ENCODE results near the gene CFAP99.

The CFAP99 gene

GRCh38 chr4:2497324-2497723 lies 78.6 kb downstream of the CFAP99 start:
- TF ChIP-seq CTCF (IDR thresholded peaks at IDR 0.05; ENCODE audit: insufficient read depth, low read depth, low read length, missing control alignments): no peak
- DNase-seq (ENCODE audit: low read depth): peak; percentile 37
- H3K4me3 ChIP-seq (ENCODE audit: low read depth, low read length): no peak overlapping the region

GRCh38 chr4:2497931-2498330 lies 79.2 kb downstream of the CFAP99 start:
- H3K4me3 ChIP-seq (ENCODE audit: low read depth, low read length): no peak overlapping the region
- TF ChIP-seq CTCF (IDR thresholded peaks at IDR 0.05; ENCODE audit: insufficient read depth, low read depth, low read length, missing control alignments): no peak
- peak; percentile 95 for DNase-seq (ENCODE audit: low read depth)

GRCh38 chr4:2500547-2500946 lies 81.8 kb downstream of the CFAP99 start:
- TF ChIP-seq CTCF (IDR thresholded peaks at IDR 0.05; ENCODE audit: insufficient read depth, low read depth, low read length, missing control alignments): no peak
- H3K4me3 ChIP-seq (ENCODE audit: low read depth, low read length): no peak overlapping the region
- no peak for DNase-seq (ENCODE audit: low read depth)

- TF ChIP-seq CTCF (IDR thresholded peaks at IDR 0.05; ENCODE audit: insufficient read depth, low read depth, low read length, missing control alignments): no peak
- no peak for DNase-seq (ENCODE audit: low read depth)
- no peak overlapping the region for H3K4me3 ChIP-seq (ENCODE audit: low read depth, low read length)
Measured at GRCh38 chr4:2501034-2501594, 82.4 kb downstream of the CFAP99 start.

GRCh38 chr4:2503809-2504208 lies 85.1 kb downstream of the CFAP99 start:
- TF ChIP-seq CTCF (IDR thresholded peaks at IDR 0.05; ENCODE audit: insufficient read depth, low read depth, low read length, missing control alignments): no peak
- DNase-seq (ENCODE audit: low read depth): no peak
- H3K4me3 ChIP-seq (ENCODE audit: low read depth, low read length): no peak overlapping the region

GRCh38 chr4:2507259-2507658 lies 88.5 kb downstream of the CFAP99 start:
- TF ChIP-seq CTCF (IDR thresholded peaks at IDR 0.05; ENCODE audit: insufficient read depth, low read depth, low read length, missing control alignments): no peak
- DNase-seq (ENCODE audit: low read depth): no peak
- H3K4me3 ChIP-seq (ENCODE audit: low read depth, low read length): no peak overlapping the region

GRCh38 chr4:2507855-2508254 lies 89.1 kb downstream of the CFAP99 start:
- DNase-seq (ENCODE audit: low read depth): no peak
- TF ChIP-seq CTCF (IDR thresholded peaks at IDR 0.05; ENCODE audit: insufficient read depth, low read depth, low read length, missing control alignments): no peak
- H3K4me3 ChIP-seq (ENCODE audit: low read depth, low read length): no peak overlapping the region
